SU-DHL-6 (cell line): ENCODE results near the gene CENPE.

Experiments used
- EZH2phosphoT487 ChIP-seq: fragments of 200-600 bp; sonication (generic), shearing (Covaris generic); conservative IDR thresholded peaks from 2 replicates; pipeline ENCODE4 v1.6.1; 2018; ENCODE audit warnings: mild to moderate bottlenecking, antibody characterized with exemption, low read length, moderate library complexity, mixed read lengths
- TF ChIP-seq, protein P1 (sequence below): fragments of 200-600 bp; sonication (generic); IDR thresholded peaks from one replicate; pipeline ENCODE4 v1.5.1; 2017; ENCODE audit warnings: antibody characterized with exemption, mild to moderate bottlenecking, low read length, moderate library complexity; ENCODE audit not compliant: insufficient read depth, poor library complexity, severe bottlenecking

DNA sequence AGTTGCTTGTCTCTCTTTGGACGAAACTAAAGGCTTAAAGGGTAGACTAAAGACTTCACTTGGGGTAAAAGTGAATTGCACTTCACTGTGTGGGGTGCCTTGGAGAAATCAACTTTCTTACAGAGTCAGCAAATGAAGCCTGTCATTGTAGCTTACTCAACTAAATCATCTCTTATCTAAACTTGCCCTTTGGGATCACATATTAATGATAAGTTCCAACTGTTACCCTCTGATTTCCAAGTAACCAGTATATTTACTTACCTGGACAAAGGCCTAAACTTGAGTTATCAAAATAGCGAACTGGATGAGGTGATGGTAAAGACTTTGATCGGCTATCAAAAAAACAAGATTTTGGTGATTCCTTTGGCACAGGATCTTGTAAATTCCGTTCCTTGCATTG lies 89.6 kb downstream of the CENPE start:
- TF ChIP-seq, protein P1, sequence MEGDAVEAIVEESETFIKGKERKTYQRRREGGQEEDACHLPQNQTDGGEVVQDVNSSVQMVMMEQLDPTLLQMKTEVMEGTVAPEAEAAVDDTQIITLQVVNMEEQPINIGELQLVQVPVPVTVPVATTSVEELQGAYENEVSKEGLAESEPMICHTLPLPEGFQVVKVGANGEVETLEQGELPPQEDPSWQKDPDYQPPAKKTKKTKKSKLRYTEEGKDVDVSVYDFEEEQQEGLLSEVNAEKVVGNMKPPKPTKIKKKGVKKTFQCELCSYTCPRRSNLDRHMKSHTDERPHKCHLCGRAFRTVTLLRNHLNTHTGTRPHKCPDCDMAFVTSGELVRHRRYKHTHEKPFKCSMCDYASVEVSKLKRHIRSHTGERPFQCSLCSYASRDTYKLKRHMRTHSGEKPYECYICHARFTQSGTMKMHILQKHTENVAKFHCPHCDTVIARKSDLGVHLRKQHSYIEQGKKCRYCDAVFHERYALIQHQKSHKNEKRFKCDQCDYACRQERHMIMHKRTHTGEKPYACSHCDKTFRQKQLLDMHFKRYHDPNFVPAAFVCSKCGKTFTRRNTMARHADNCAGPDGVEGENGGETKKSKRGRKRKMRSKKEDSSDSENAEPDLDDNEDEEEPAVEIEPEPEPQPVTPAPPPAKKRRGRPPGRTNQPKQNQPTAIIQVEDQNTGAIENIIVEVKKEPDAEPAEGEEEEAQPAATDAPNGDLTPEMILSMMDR, result no peak
- TF ChIP-seq EZH2phosphoT487, result no peak
